Measurements from ENCODE around the gene ATP2B2. TPM values are rescaled to one million over a fixed set of nuclear protein-coding genes. Genes with fewer than 3 reads are reported as not detected.

Gene ATP2B2
- total and polyA plus RNA-seq, 2 of the 8 experiments (the other 6 are each of a cell fraction or from before 2014, with no cell fraction given): 0.14 to 1.2 TPM

GRCh38 chr3:10281951-10282350, 223.4 kb downstream of the ATP2B2 start:
- FAIRE-seq (no peak), DNase-seq (ENCODE audit: low read depth in 1 of 2, low spot score in 2 of 2) (no peak)
- H3K9me3 ChIP-seq (ENCODE audit: insufficient read depth in 2 of 2, low read depth in 1 of 2, low read length in 1 of 2): no peaks in the 10 kb centered on the region
- ChIA-PET POLR2A (ENCODE audit: partially characterized antibody) (interaction anchor here (0.6 to 1.2 kb wide), 2 partner anchors 8 to 29 kb away, joined by 3 to 4 read pairs; no protein-coding TSS in a partner anchor), CTCF (ENCODE audit: partially characterized antibody) (interaction anchor here (0.6 to 2.1 kb wide), 2 partner anchors 10 to 34 kb away, joined by 5 read pairs; partner anchors contain the start of gene TATDN2)
- H3K9ac ChIP-seq (replicated peaks in 1 of 4; ENCODE audit: extremely low read depth in 1 of 4, low read depth in 3 of 4, low read length in 3 of 4): no peak overlapping the region
- no peak overlapping the region for H2AK5ac ChIP-seq (ENCODE audit: low read depth, low read length)
- H3K56ac ChIP-seq (replicated peaks; ENCODE audit: insufficient read length, low read depth, low read length): no peak overlapping the region
- H4K20me1 ChIP-seq (replicated peaks in 1 of 2; ENCODE audit: control insufficient read depth in 1 of 2, insufficient read depth in 2 of 2, low read length in 2 of 2): peaks cover 0 to 6% of the 10 kb centered on the region in 2 experiments
- no peak overlapping the region for H4K8ac ChIP-seq (ENCODE audit: extremely low read depth, insufficient read depth, low read length)
- no peaks in the 10 kb centered on the region for H3K23me2 ChIP-seq (ENCODE audit: low read depth, low read length)
- no peak overlapping the region for H2BK5ac ChIP-seq (ENCODE audit: low read depth, low read length)
- no peak overlapping the region for H3K14ac ChIP-seq (ENCODE audit: insufficient read length)
- peaks cover 0 to 28% (median 19%) of the 10 kb centered on the region in 4 experiments for H3K36me3 ChIP-seq (ENCODE audit: control insufficient read depth in 2 of 4, insufficient read depth in 4 of 4, low read length in 3 of 4)
- H3K4me3 ChIP-seq (ENCODE audit: extremely low read depth in 1 of 4, insufficient read depth in 2 of 4, low read depth in 3 of 4, low read length in 4 of 4): no peak overlapping the region
- no peak overlapping the region for H2BK15ac ChIP-seq (ENCODE audit: low read length)
- no peak overlapping the region for H2BK20ac ChIP-seq (ENCODE audit: low read length)
- no peak overlapping the region for H3K27ac ChIP-seq (ENCODE audit: low read depth, low read length)
- H3K4me1 ChIP-seq (replicated peaks in 1 of 4; ENCODE audit: control insufficient read depth in 3 of 4, insufficient read depth in 4 of 4, low read length in 3 of 4): peaks cover 0 to 6% (median 2%) of the 10 kb centered on the region in 4 experiments; a peak in 4 of 7 replicates
- no peak overlapping the region for H3K4ac ChIP-seq (replicated peaks; ENCODE audit: insufficient read length, low read depth, low read length)
- H2AFZ ChIP-seq (ENCODE audit: low read length): no peak overlapping the region
- no peak overlapping the region for H2BK12ac ChIP-seq (ENCODE audit: low read depth, low read length)
- H3K79me1 ChIP-seq (ENCODE audit: low read depth, low read length): no peaks in the 10 kb centered on the region
- no peak overlapping the region for H4K91ac ChIP-seq (replicated peaks; ENCODE audit: insufficient read length, low read length)
- no peak overlapping the region for H2BK120ac ChIP-seq (replicated peaks; ENCODE audit: low read depth, low read length)
- peaks cover 0 to under 1% of the 10 kb centered on the region in 2 experiments; a peak in 1 of 4 replicates for H3K79me2 ChIP-seq (ENCODE audit: control insufficient read depth in 1 of 2, insufficient read depth in 2 of 2, low read length in 2 of 2)
- H3K18ac ChIP-seq (ENCODE audit: extremely low read depth, low read length): no peak overlapping the region
- 89% methylated on average over 4 of the region's 5 CpGs; no CpG with 5 or more reads in 1 of the 2 experiments for WGBS, 2 experiments (ENCODE audit: extremely low coverage in 1 of 2, insufficient coverage in 1 of 2, insufficient read length in 1 of 2, insufficient replicate concordance in 2 of 2, low coverage in 1 of 2, low lambda C conversion rate in 2 of 2, missing lambda C conversion rate in 1 of 2)
- TF ChIP-seq POLR2AphosphoS5 (IDR thresholded peaks at IDR 0.05; ENCODE audit: low read depth, low read length): no peak
- no peak for TF ChIP-seq ATF2 (IDR thresholded peaks at IDR 0.05; ENCODE audit: low read length)
- TF ChIP-seq CBX8 (IDR thresholded peaks at IDR 0.05; ENCODE audit: borderline replicate concordance, low read depth, low read length): no peak
- no peak for TF ChIP-seq SIRT6 (IDR thresholded peaks at IDR 0.05; ENCODE audit: low read length)
- no peak for TF ChIP-seq MAFK (IDR thresholded peaks at IDR 0.05; ENCODE audit: low read depth, low read length)
- H3K27me3 ChIP-seq (replicated peaks in 1 of 4; ENCODE audit: control insufficient read depth in 3 of 4, extremely low read depth in 1 of 4, insufficient read depth in 3 of 4, low read length in 3 of 4): no peaks in the 10 kb centered on the region
- H3K4me2 ChIP-seq (ENCODE audit: insufficient read depth in 1 of 2, low read depth in 2 of 2, low read length in 2 of 2): no peak overlapping the region
- H4K5ac ChIP-seq (ENCODE audit: insufficient read length, low read depth, low read length): no peak overlapping the region
- H3K23ac ChIP-seq (ENCODE audit: insufficient read length): no peak overlapping the region

All from H1 (cell line).